CD8-positive, alpha-beta memory T cell (primary cell): ENCODE results near the gene PDE8A. TPM values are rescaled to one million over a fixed set of nuclear protein-coding genes. Genes with fewer than 3 reads are reported as not detected.

ENCODE experiments used
- CTCF ChIA-PET: fragments of 350-600 bp; sonication (Branson Sonifier 250); formaldehyde crosslinking; loops from one replicate; lab custom pipeline; 2021; ENCODE audit warnings: antibody characterized with exemption; lab: Charles Lee
- POLR2A ChIA-PET: fragments of 350-600 bp; sonication (Branson Sonifier 250); formaldehyde crosslinking; loops from one replicate; lab custom pipeline; 2021; ENCODE audit warnings: antibody characterized with exemption; lab: Charles Lee
- DNase-seq, 5 donors: peaks; one replicate each; pipeline versions ENCODE4 v3.0.0 to v3.0.0-alpha.2; 2020 to 2022; ENCODE audit warnings: mixed read lengths in 1 of 5
- H3K27ac ChIP-seq: one replicate; pipeline ENCODE4 v1.7.0; 2013; ENCODE audit warnings: low read depth, mild to moderate bottlenecking, low read length, moderate library complexity
- H3K27me3 ChIP-seq: 2 replicates; pipeline ENCODE4 v1.7.0; 2013; ENCODE audit warnings: low read length, mild to moderate bottlenecking; ENCODE audit not compliant: insufficient read depth, poor library complexity, severe bottlenecking
- H3K36me3 ChIP-seq: 2 replicates; pipeline ENCODE4 v1.7.0; 2013; ENCODE audit warnings: mild to moderate bottlenecking, low read length, moderate library complexity; ENCODE audit not compliant: insufficient read depth
- H3K4me1 ChIP-seq: 2 replicates; pipeline ENCODE4 v1.7.0; 2013; ENCODE audit warnings: mild to moderate bottlenecking, low read length, moderate library complexity; ENCODE audit not compliant: insufficient read depth
- H3K4me3 ChIP-seq: 2 replicates; pipeline ENCODE4 v1.7.0; 2013; ENCODE audit warnings: mild to moderate bottlenecking, low read length
- H3K9me3 ChIP-seq: 2 replicates; pipeline ENCODE4 v1.7.0; 2013; ENCODE audit warnings: mild to moderate bottlenecking, low read length
- H3K27ac Mint-ChIP-seq, 8 donors: one replicate each; pipeline ENCODE4 v1.8.0; 2020 to 2021; ENCODE audit warnings: mixed read lengths in 8 of 8, mild to moderate bottlenecking in 6 of 8, inconsistent platforms in 3 of 8, moderate library complexity in 3 of 8
- H3K27me3 Mint-ChIP-seq, 2 donors: one replicate each; pipeline ENCODE4 v1.8.0; 2020 to 2021; ENCODE audit warnings: mixed read lengths in 2 of 2, mild to moderate bottlenecking in 1 of 2, moderate library complexity in 1 of 2
- H3K36me3 Mint-ChIP-seq, 3 donors: one replicate each; pipeline ENCODE4 v1.8.0; 2020 to 2021; ENCODE audit warnings: mixed read lengths in 3 of 3, inconsistent platforms in 1 of 3, mild to moderate bottlenecking in 1 of 3
- H3K4me1 Mint-ChIP-seq, 3 donors: one replicate each; pipeline ENCODE4 v1.8.0; 2020 to 2021; ENCODE audit warnings: mixed read lengths in 3 of 3, inconsistent platforms in 1 of 3, mild to moderate bottlenecking in 1 of 3
- H3K4me3 Mint-ChIP-seq, 7 donors: one replicate each; pipeline ENCODE4 v1.8.0; 2020 to 2021; ENCODE audit warnings: mixed read lengths in 7 of 7, mild to moderate bottlenecking in 6 of 7, moderate library complexity in 4 of 7, inconsistent platforms in 2 of 7
- H3K9me3 Mint-ChIP-seq, 5 donors: one replicate each; pipeline ENCODE4 v1.8.0; 2020 to 2022; ENCODE audit warnings: mixed read lengths in 5 of 5, mild to moderate bottlenecking in 3 of 5, moderate library complexity in 2 of 5, inconsistent platforms in 1 of 5
- polyA plus RNA-seq: library from polyadenylated mRNA; unstranded; fragments of 300-500 nt; fragmentation: Illumina TruSeq; gene quantifications from one replicate; pipeline ENCODE4 v1.2.3, GENCODE V29; 2021
- total RNA-seq, 2 experiments: library from RNA; stranded (reverse); gene quantifications; one replicate each; pipeline ENCODE4 v1.2.3, GENCODE V29; 2021

Gene PDE8A
- total and polyA plus RNA-seq, 3 experiments from 2014 or later: 4.4 to 17.6 (median 14.3) TPM

- Mint-ChIP-seq H3K36me3 (no peaks in the 10 kb centered on the region), H3K27me3 (peaks cover 0 to 4% of the 10 kb centered on the region in 2 donors), H3K27ac (peak overlapping the region in 1 of 8 donors; percentile 75), H3K4me3 (no peak overlapping the region), H3K4me1 (peaks cover 26 to 48% (median 31%) of the 10 kb centered on the region in 3 donors), H3K9me3 (no peaks in the 10 kb centered on the region)
- DNase-seq: no peak
- no peak overlapping the region for H3K27ac ChIP-seq
- H3K4me3 ChIP-seq: no peak overlapping the region
- ChIA-PET CTCF (interaction anchor here (1.5 kb wide), 1 partner anchor 8 kb away, joined by 4 read pairs; no protein-coding TSS in a partner anchor), POLR2A (no interaction called here)
- H3K36me3 ChIP-seq: no peaks in the 10 kb centered on the region
- H3K27me3 ChIP-seq: no peaks in the 10 kb centered on the region
- no peaks in the 10 kb centered on the region for H3K9me3 ChIP-seq
- H3K4me1 ChIP-seq: peaks cover 21% of the 10 kb centered on the region
Measured at GRCh38 chr15:85035980-85036379, 54.3 kb downstream of the PDE8A start.

GRCh38 chr15:85036716-85037115 lies 55.1 kb downstream of the PDE8A start:
- H3K4me1 Mint-ChIP-seq: peaks cover 18 to 41% (median 25%) of the 10 kb centered on the region in 3 donors
- Histone ChIP-seq H3K27ac (no peak overlapping the region), H3K9me3 (no peaks in the 10 kb centered on the region), H3K36me3 (no peaks in the 10 kb centered on the region), H3K4me3 (no peak overlapping the region), H3K4me1 (peaks cover 13% of the 10 kb centered on the region), H3K27me3 (no peaks in the 10 kb centered on the region)
- peaks cover 0 to 4% of the 10 kb centered on the region in 2 donors for H3K27me3 Mint-ChIP-seq
- H3K9me3 Mint-ChIP-seq: no peaks in the 10 kb centered on the region
- H3K36me3 Mint-ChIP-seq: no peaks in the 10 kb centered on the region
- ChIA-PET POLR2A (no interaction called here), CTCF (no interaction called here)
- H3K27ac Mint-ChIP-seq: peak overlapping the region in 3 of 8 donors; percentile 1 to 75 (median 26)
- no peak overlapping the region for H3K4me3 Mint-ChIP-seq
- DNase-seq: no peak

GRCh38 chr15:85037641-85038040 lies 56.0 kb downstream of the PDE8A start:
- Histone ChIP-seq H3K27me3 (no peaks in the 10 kb centered on the region), H3K27ac (no peak overlapping the region), H3K9me3 (no peaks in the 10 kb centered on the region), H3K36me3 (no peaks in the 10 kb centered on the region), H3K4me1 (peaks cover 6% of the 10 kb centered on the region), H3K4me3 (no peak overlapping the region)
- Mint-ChIP-seq H3K27me3 (peaks cover 0 to 4% of the 10 kb centered on the region in 2 donors), H3K4me3 (no peak overlapping the region), H3K9me3 (no peaks in the 10 kb centered on the region), H3K4me1 (peaks cover 14 to 34% (median 19%) of the 10 kb centered on the region in 3 donors), H3K36me3 (no peaks in the 10 kb centered on the region), H3K27ac (no peak overlapping the region)
- ChIA-PET POLR2A (no interaction called here), CTCF (interaction anchor here (0.7 kb wide), 1 partner anchor 109 kb away, joined by 3 read pairs; no protein-coding TSS in a partner anchor)
- DNase-seq: no peak

GRCh38 chr15:85041230-85041629 lies 59.6 kb downstream of the PDE8A start:
- Histone ChIP-seq H3K4me1 (no peaks in the 10 kb centered on the region), H3K9me3 (no peaks in the 10 kb centered on the region), H3K27me3 (no peaks in the 10 kb centered on the region), H3K27ac (no peak overlapping the region), H3K36me3 (no peaks in the 10 kb centered on the region), H3K4me3 (no peak overlapping the region)
- Mint-ChIP-seq H3K4me1 (peaks cover 16 to 30% (median 29%) of the 10 kb centered on the region in 3 donors), H3K27me3 (no peaks in the 10 kb centered on the region), H3K4me3 (no peak overlapping the region), H3K36me3 (no peaks in the 10 kb centered on the region), H3K9me3 (no peaks in the 10 kb centered on the region), H3K27ac (peak overlapping the region in 1 of 8 donors; percentile 30)
- CTCF ChIA-PET: no interaction called here
- POLR2A ChIA-PET: no interaction called here
- no peak for DNase-seq

- no peaks in the 10 kb centered on the region for H3K27me3 Mint-ChIP-seq
- peak in 4 of 5 donors; percentile 18 to 56 (median 28) for DNase-seq
- Histone ChIP-seq H3K27me3 (no peaks in the 10 kb centered on the region), H3K27ac (no peak overlapping the region), H3K4me1 (peaks cover 8% of the 10 kb centered on the region), H3K9me3 (no peaks in the 10 kb centered on the region), H3K36me3 (no peaks in the 10 kb centered on the region), H3K4me3 (no peak overlapping the region)
- H3K4me3 Mint-ChIP-seq: no peak overlapping the region
- CTCF ChIA-PET: interaction anchor here (0.7 to 1.5 kb wide), 9 partner anchors 9 to 114 kb away, joined by 3 to 5 read pairs (median 4); no protein-coding TSS in a partner anchor
- POLR2A ChIA-PET: no interaction called here
- no peaks in the 10 kb centered on the region for H3K9me3 Mint-ChIP-seq
- H3K36me3 Mint-ChIP-seq: no peaks in the 10 kb centered on the region
- peak overlapping the region in 6 of 8 donors; percentile 3 to 78 (median 56) for H3K27ac Mint-ChIP-seq
- peaks cover 16 to 41% (median 19%) of the 10 kb centered on the region in 3 donors for H3K4me1 Mint-ChIP-seq
Measured at GRCh38 chr15:85044251-85044853, 62.7 kb downstream of the PDE8A start.

GRCh38 chr15:85044894-85045293 lies 63.2 kb downstream of the PDE8A start:
- no peaks in the 10 kb centered on the region for H3K27me3 Mint-ChIP-seq
- no peak overlapping the region for H3K27ac ChIP-seq
- no peaks in the 10 kb centered on the region for H3K36me3 Mint-ChIP-seq
- no peaks in the 10 kb centered on the region for H3K9me3 ChIP-seq
- H3K4me3 ChIP-seq: no peak overlapping the region
- H3K9me3 Mint-ChIP-seq: no peaks in the 10 kb centered on the region
- peak overlapping the region; percentile 15 to 66 (median 50) for H3K27ac Mint-ChIP-seq
- no peak overlapping the region for H3K4me3 Mint-ChIP-seq
- H3K36me3 ChIP-seq: no peaks in the 10 kb centered on the region
- peaks cover 8% of the 10 kb centered on the region for H3K4me1 ChIP-seq
- ChIA-PET CTCF (interaction anchor here (1.0 to 1.5 kb wide), 5 partner anchors 10 to 114 kb away, joined by 4 to 5 read pairs (median 4); no protein-coding TSS in a partner anchor), POLR2A (no interaction called here)
- DNase-seq: no peak
- peaks cover 20 to 45% (median 23%) of the 10 kb centered on the region in 3 donors for H3K4me1 Mint-ChIP-seq
- no peaks in the 10 kb centered on the region for H3K27me3 ChIP-seq

- Mint-ChIP-seq H3K4me3 (no peak overlapping the region), H3K27ac (peak overlapping the region in 5 of 8 donors; percentile 22 to 61 (median 48)), H3K36me3 (no peaks in the 10 kb centered on the region), H3K27me3 (no peaks in the 10 kb centered on the region), H3K4me1 (peaks cover 26 to 52% (median 27%) of the 10 kb centered on the region in 3 donors), H3K9me3 (no peaks in the 10 kb centered on the region)
- ChIA-PET CTCF (interaction anchor here (1.2 to 1.3 kb wide), 2 partner anchors 9 to 65 kb away, joined by 3 to 4 read pairs; no protein-coding TSS in a partner anchor), POLR2A (interaction anchor here (1.3 kb wide), 1 partner anchor 65 kb away, joined by 3 read pairs; no protein-coding TSS in a partner anchor)
- no peaks in the 10 kb centered on the region for H3K9me3 ChIP-seq
- H3K4me1 ChIP-seq: peaks cover 8% of the 10 kb centered on the region
- no peaks in the 10 kb centered on the region for H3K27me3 ChIP-seq
- no peak for DNase-seq
- H3K27ac ChIP-seq: no peak overlapping the region
- H3K36me3 ChIP-seq: no peaks in the 10 kb centered on the region
- no peak overlapping the region for H3K4me3 ChIP-seq
Measured at GRCh38 chr15:85045615-85046014, 64.0 kb downstream of the PDE8A start.

GRCh38 chr15:85047271-85047948 lies 65.8 kb downstream of the PDE8A start:
- no peak overlapping the region for H3K27ac ChIP-seq
- no peaks in the 10 kb centered on the region for H3K36me3 ChIP-seq
- peak in 2 of 5 donors; percentile 24 to 26 for DNase-seq
- peaks cover 8% of the 10 kb centered on the region for H3K4me1 ChIP-seq
- Mint-ChIP-seq H3K9me3 (no peaks in the 10 kb centered on the region), H3K27me3 (no peaks in the 10 kb centered on the region), H3K4me1 (peaks cover 32 to 55% (median 36%) of the 10 kb centered on the region in 3 donors), H3K36me3 (no peaks in the 10 kb centered on the region), H3K27ac (peak overlapping the region; percentile 21 to 92 (median 74)), H3K4me3 (peak overlapping the region in 2 of 7 donors; percentile 6 to 41)
- H3K9me3 ChIP-seq: no peaks in the 10 kb centered on the region
- H3K4me3 ChIP-seq: no peak overlapping the region
- H3K27me3 ChIP-seq: no peaks in the 10 kb centered on the region
- ChIA-PET CTCF (no interaction called here), POLR2A (no interaction called here)
